Calu3 (cell line): Measurements from ENCODE around the gene UROC1. TPM values are rescaled to one million over a fixed set of nuclear protein-coding genes. Genes with fewer than 3 reads are reported as not detected.
A peak's percentile ranks its signal among the peaks of the same experiment; 100 is the strongest.

ENCODE experiments used
- BruUV-seq: library from RNA; stranded (reverse); fragments of 400-500 nt; replicated peaks from 2 replicates; lab custom pipeline; 2021; lab: Mats Ljungman, UMichigan
- CTCF ChIA-PET: fragments of 300-600 bp; sonication (Branson Sonifier 250); formaldehyde crosslinking; loops from one replicate; lab custom pipeline; 2022; ENCODE audit warnings: antibody characterized with exemption; lab: Charles Lee
- DNase-seq: peaks from one replicate; pipeline ENCODE4 v3.0.0; 2022
- H3K27ac Mint-ChIP-seq: one replicate; pipeline ENCODE4 v1.8.0; 2022; ENCODE audit warnings: mixed read lengths; ENCODE audit not compliant: unreplicated experiment
- H3K27me3 Mint-ChIP-seq: one replicate; pipeline ENCODE4 v1.8.0; 2022; ENCODE audit warnings: mixed read lengths; ENCODE audit not compliant: unreplicated experiment
- H3K36me3 Mint-ChIP-seq: one replicate; pipeline ENCODE4 v1.8.0; 2022; ENCODE audit warnings: mild to moderate bottlenecking, moderate library complexity, mixed read lengths; ENCODE audit not compliant: insufficient read depth, unreplicated experiment
- H3K4me1 Mint-ChIP-seq: one replicate; pipeline ENCODE4 v1.8.0; 2022; ENCODE audit warnings: mild to moderate bottlenecking, low read depth, mixed read lengths; ENCODE audit not compliant: unreplicated experiment
- H3K4me3 Mint-ChIP-seq: one replicate; pipeline ENCODE4 v1.8.0; 2022; ENCODE audit warnings: mild to moderate bottlenecking, low read depth, moderate library complexity, mixed read lengths; ENCODE audit not compliant: unreplicated experiment
- H3K9me3 Mint-ChIP-seq: one replicate; pipeline ENCODE4 v1.8.0; 2022; ENCODE audit warnings: low read depth, mixed read lengths; ENCODE audit not compliant: unreplicated experiment
- CTCF ChIP-seq: fragments of 200-600 bp; IDR thresholded peaks from one replicate; pipeline ENCODE4 v1.8.0; 2022; ENCODE audit warnings: antibody characterized with exemption; ENCODE audit not compliant: unreplicated experiment
- intact Hi-C: fragments of 100-400 bp; cut with micrococcal nuclease; formaldehyde crosslinking; loops from one replicate; pipeline ENCODE4 v1.10.0; 2022; ENCODE audit not compliant: unreplicated experiment
- total RNA-seq: library from RNA; stranded (reverse); gene quantifications from 2 replicates; pipeline ENCODE4 v1.2.3, GENCODE V29; 2022

UROC1 gene
- total RNA-seq, 1 experiment from 2014 or later = not detected

DNA sequence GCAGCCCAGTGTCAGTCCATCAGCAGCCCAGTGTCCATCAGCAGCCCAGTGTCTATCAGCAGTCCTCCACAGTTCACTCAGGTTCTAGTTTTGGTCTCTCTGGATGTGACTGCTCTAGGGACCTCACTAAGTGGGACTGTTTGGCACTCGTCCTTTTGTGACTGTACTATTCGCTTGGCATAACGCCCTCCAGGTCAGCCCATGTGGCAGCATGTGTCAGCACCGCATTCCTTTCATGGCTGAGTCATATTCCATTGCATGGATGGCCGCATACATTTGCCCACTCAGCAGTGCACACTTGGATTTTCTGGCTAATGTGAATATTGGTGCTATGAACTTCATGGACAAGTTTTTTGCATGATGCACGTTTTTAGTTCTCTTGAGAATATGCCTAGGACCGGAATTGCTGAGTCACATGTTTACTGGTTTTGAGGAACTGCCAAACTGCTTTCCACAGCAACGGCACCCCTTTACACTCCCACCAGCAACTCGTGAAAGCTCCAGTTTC lies 22.8 kb upstream of the UROC1 start:
- BruUV-seq = no TSS peak
- TF ChIP-seq CTCF = no peak
- Mint-ChIP-seq H3K36me3 (peaks cover 4% of the 10 kb centered on the region), H3K9me3 (peaks cover 4% of the 10 kb centered on the region), H3K4me3 (no peak overlapping the region), H3K4me1 (peaks cover 17% of the 10 kb centered on the region), H3K27me3 (peaks cover 59% of the 10 kb centered on the region), H3K27ac (no peak overlapping the region)
- peak; percentile 84 for DNase-seq
- intact Hi-C loops = no loop called here
- CTCF ChIA-PET = no interaction called here

DNA sequence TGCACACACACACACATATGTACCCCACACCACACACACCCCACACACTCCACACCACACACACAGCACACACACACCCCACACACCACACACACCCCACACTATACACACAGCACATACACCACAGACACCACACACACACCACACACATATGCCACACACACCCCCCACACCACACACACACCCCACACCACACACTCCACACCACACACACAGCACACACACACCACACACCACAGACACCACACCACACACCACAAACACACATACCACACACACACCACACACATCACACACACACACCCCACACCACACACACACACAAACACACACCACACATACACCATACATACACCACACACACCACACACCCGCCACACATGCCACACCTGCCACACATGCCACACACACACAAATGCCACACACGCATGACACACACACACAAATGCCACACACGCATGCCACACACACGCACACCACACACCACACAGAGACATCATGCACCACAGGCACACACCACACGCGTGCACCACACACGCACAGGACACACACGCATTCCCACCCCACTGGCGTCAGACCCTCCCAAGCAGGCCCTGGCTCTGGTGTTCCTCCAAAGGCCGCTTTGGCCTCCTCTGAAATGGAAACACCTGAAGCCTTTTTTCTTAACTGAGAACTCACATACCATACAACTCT lies 22.1 kb upstream of the UROC1 start:
- H3K4me1 Mint-ChIP-seq = peaks cover 17% of the 10 kb centered on the region
- H3K27me3 Mint-ChIP-seq = peaks cover 66% of the 10 kb centered on the region
- DNase-seq = no peak
- peaks cover 4% of the 10 kb centered on the region for H3K36me3 Mint-ChIP-seq
- no peak overlapping the region for H3K4me3 Mint-ChIP-seq
- peaks cover 4% of the 10 kb centered on the region for H3K9me3 Mint-ChIP-seq
- CTCF ChIA-PET = no interaction called here
- TF ChIP-seq CTCF = no peak
- intact Hi-C loops = no loop called here
- H3K27ac Mint-ChIP-seq = no peak overlapping the region
- BruUV-seq = no TSS peak

DNA sequence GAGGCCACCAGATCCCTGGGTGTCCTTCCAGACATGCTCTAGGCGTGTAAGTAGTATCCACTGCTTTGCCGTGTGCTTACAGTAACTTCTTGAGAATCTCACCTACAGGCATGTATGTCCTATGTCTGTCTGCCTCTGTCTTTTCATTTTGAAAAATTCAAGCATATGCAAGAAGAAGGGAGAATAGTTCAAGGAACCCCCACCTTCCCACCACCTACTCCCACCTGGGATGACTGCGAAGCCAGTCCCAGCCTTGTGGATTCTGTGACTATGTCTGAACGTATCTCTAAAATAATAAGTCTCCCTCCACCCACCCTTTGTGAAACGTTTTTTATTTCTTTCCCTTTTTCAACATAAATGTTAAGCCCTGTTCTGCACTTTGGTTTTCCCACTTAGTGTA lies 21.4 kb upstream of the UROC1 start:
- Mint-ChIP-seq H3K27ac (no peak overlapping the region), H3K4me1 (peaks cover 17% of the 10 kb centered on the region), H3K4me3 (no peak overlapping the region), H3K27me3 (peaks cover 73% of the 10 kb centered on the region), H3K9me3 (peaks cover 4% of the 10 kb centered on the region), H3K36me3 (peaks cover 4% of the 10 kb centered on the region)
- intact Hi-C loops = no loop called here
- no peak for TF ChIP-seq CTCF
- no TSS peak for BruUV-seq
- CTCF ChIA-PET = interaction anchor here (1.1 to 1.4 kb wide), 2 partner anchors 10 to 40 kb away, joined by 3 read pairs; no protein-coding TSS in a partner anchor
- DNase-seq = no peak

DNA sequence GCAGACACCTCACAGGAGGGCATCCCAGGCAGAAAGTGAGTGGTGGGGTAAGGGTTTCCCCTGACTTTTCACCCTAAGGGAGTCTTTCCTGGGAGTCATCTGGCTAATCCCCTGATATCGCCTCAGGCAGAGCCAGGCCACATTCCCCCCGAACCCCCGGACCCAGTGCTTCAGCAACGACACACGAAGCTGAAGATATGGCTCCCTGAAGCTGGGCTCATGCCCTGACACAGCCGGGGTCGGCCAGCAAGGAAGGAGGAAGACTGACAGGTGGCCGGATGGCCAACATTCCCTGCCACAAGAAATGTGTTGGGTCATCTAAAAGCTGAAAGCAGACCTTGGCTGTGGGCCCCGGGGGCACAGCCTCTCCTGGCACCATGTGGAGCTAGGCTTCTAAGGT lies 20.7 kb upstream of the UROC1 start:
- Mint-ChIP-seq H3K27ac (no peak overlapping the region), H3K4me1 (peaks cover 17% of the 10 kb centered on the region), H3K9me3 (peaks cover 4% of the 10 kb centered on the region), H3K36me3 (peaks cover 4% of the 10 kb centered on the region), H3K27me3 (peaks cover 73% of the 10 kb centered on the region), H3K4me3 (no peak overlapping the region)
- CTCF ChIA-PET = interaction anchor here (0.7 to 1.4 kb wide), 4 partner anchors 10 to 62 kb away, joined by 3 read pairs; no protein-coding TSS in a partner anchor
- BruUV-seq = no TSS peak
- no peak for TF ChIP-seq CTCF
- intact Hi-C loops = no loop called here
- DNase-seq = no peak
